ENCODE results near the gene CENPM.

CENPM gene

GRCh38 chr22:41913040-41913719 lies 33.8 kb downstream of the CENPM start:
- Histone ChIP-seq H3K4me1 (ENCODE audit: low read depth, poor library complexity, severe bottlenecking) (peaks cover 7% of the 10 kb centered on the region), H3K4me2 (no peak overlapping the region), H3K4me3 (IDR thresholded peaks at IDR 0.05; ENCODE audit: insufficient read depth, low read depth, low read length) (no peak overlapping the region), H3K36me3 (ENCODE audit: insufficient read depth) (no peaks in the 10 kb centered on the region), H3K27ac (no peak overlapping the region), H3K79me2 (ENCODE audit: insufficient read depth, low read depth) (no peaks in the 10 kb centered on the region), H4K20me1 (ENCODE audit: insufficient read depth) (no peaks in the 10 kb centered on the region), H2AFZ (ENCODE audit: low read depth) (no peak overlapping the region), H3K27me3 (ENCODE audit: insufficient read depth, low read depth) (peaks cover 30% of the 10 kb centered on the region), H3K9ac (no peak overlapping the region)
- TF ChIP-seq CTCF (conservative IDR thresholded peaks at IDR 0.05; ENCODE audit: low read depth, low read length): no peak

GRCh38 chr22:41912338-41913039 lies 34.5 kb downstream of the CENPM start:
- no peak overlapping the region for H3K4me3 ChIP-seq (IDR thresholded peaks at IDR 0.05; ENCODE audit: insufficient read depth, low read depth, low read length)
- H3K4me1 ChIP-seq (ENCODE audit: low read depth, poor library complexity, severe bottlenecking): peaks cover 13% of the 10 kb centered on the region
- no peaks in the 10 kb centered on the region for H4K20me1 ChIP-seq (ENCODE audit: insufficient read depth)
- no peak overlapping the region for H3K27ac ChIP-seq
- no peak overlapping the region for H3K4me2 ChIP-seq
- H3K79me2 ChIP-seq (ENCODE audit: insufficient read depth, low read depth): no peaks in the 10 kb centered on the region
- peaks cover 30% of the 10 kb centered on the region for H3K27me3 ChIP-seq (ENCODE audit: insufficient read depth, low read depth)
- H2AFZ ChIP-seq (ENCODE audit: low read depth): no peak overlapping the region
- H3K9ac ChIP-seq: no peak overlapping the region
- TF ChIP-seq CTCF (conservative IDR thresholded peaks at IDR 0.05; ENCODE audit: low read depth, low read length): no peak
- no peaks in the 10 kb centered on the region for H3K36me3 ChIP-seq (ENCODE audit: insufficient read depth)

GRCh38 chr22:41911001-41911611 lies 35.8 kb downstream of the CENPM start:
- Histone ChIP-seq H3K9ac (no peak overlapping the region), H3K36me3 (ENCODE audit: insufficient read depth) (no peaks in the 10 kb centered on the region), H3K79me2 (ENCODE audit: insufficient read depth, low read depth) (no peaks in the 10 kb centered on the region), H2AFZ (ENCODE audit: low read depth) (no peak overlapping the region), H3K27ac (no peak overlapping the region), H3K4me3 (IDR thresholded peaks at IDR 0.05; ENCODE audit: insufficient read depth, low read depth, low read length) (no peak overlapping the region), H3K27me3 (ENCODE audit: insufficient read depth, low read depth) (peaks cover 28% of the 10 kb centered on the region), H3K4me2 (no peak overlapping the region), H4K20me1 (ENCODE audit: insufficient read depth) (no peaks in the 10 kb centered on the region), H3K4me1 (ENCODE audit: low read depth, poor library complexity, severe bottlenecking) (peaks cover 13% of the 10 kb centered on the region)
- no peak for TF ChIP-seq CTCF (conservative IDR thresholded peaks at IDR 0.05; ENCODE audit: low read depth, low read length)

GRCh38 chr22:41910050-41911000 lies 36.6 kb downstream of the CENPM start:
- H3K4me2 ChIP-seq: no peak overlapping the region
- no peak overlapping the region for H3K9ac ChIP-seq
- no peak overlapping the region for H2AFZ ChIP-seq (ENCODE audit: low read depth)
- no peak for TF ChIP-seq CTCF (conservative IDR thresholded peaks at IDR 0.05; ENCODE audit: low read depth, low read length)
- no peak overlapping the region for H3K27ac ChIP-seq
- peaks cover 13% of the 10 kb centered on the region for H3K4me1 ChIP-seq (ENCODE audit: low read depth, poor library complexity, severe bottlenecking)
- no peaks in the 10 kb centered on the region for H3K36me3 ChIP-seq (ENCODE audit: insufficient read depth)
- H3K27me3 ChIP-seq (ENCODE audit: insufficient read depth, low read depth): peaks cover 20% of the 10 kb centered on the region
- no peaks in the 10 kb centered on the region for H3K79me2 ChIP-seq (ENCODE audit: insufficient read depth, low read depth)
- H3K4me3 ChIP-seq (IDR thresholded peaks at IDR 0.05; ENCODE audit: insufficient read depth, low read depth, low read length): no peak overlapping the region
- no peaks in the 10 kb centered on the region for H4K20me1 ChIP-seq (ENCODE audit: insufficient read depth)

All from KMS-11 (cell line).